Common myeloid progenitor, CD34-positive (primary cell): ENCODE data around the gene GALNT1.

Experiments used
- CTCF ChIA-PET: fragments of 350-600 bp; sonication (Branson Sonifier 250); formaldehyde crosslinking; loops from one replicate; lab custom pipeline; 2021; ENCODE audit warnings: antibody characterized with exemption; lab: Charles Lee
- POLR2A ChIA-PET: fragments of 350-600 bp; sonication (Branson Sonifier 250); formaldehyde crosslinking; loops from one replicate; lab custom pipeline; 2021; ENCODE audit warnings: antibody characterized with exemption; lab: Charles Lee
- DNase-seq, 3 donors: peaks; one replicate each; pipeline versions ENCODE4 v3.0.0 to v3.0.0-alpha.2; 2013
- H3K27ac ChIP-seq, 2 experiments: 1 replicate in 1 of 2; 2 replicates in 1 of 2; pipeline ENCODE4 v1.7.0; 2013; ENCODE audit warnings: inconsistent platforms in 2 of 2, low read length in 2 of 2, mild to moderate bottlenecking in 2 of 2, low read depth in 1 of 2, moderate library complexity in 1 of 2; ENCODE audit not compliant: severe bottlenecking in 2 of 2, insufficient read depth in 1 of 2, poor library complexity in 1 of 2
- H3K27me3 ChIP-seq, 5 experiments: replicated peaks in 2 of 5; 1 replicate in 3 of 5; 2 replicates in 2 of 5; pipeline versions ENCODE4 v1.6.1 to v1.7.0; 2013; ENCODE audit warnings: low read length in 4 of 5, mild to moderate bottlenecking in 2 of 5, moderate library complexity in 2 of 5, inconsistent platforms in 1 of 5; ENCODE audit not compliant: insufficient read depth in 5 of 5, control insufficient read depth in 4 of 5
- H3K36me3 ChIP-seq, 4 experiments: 1 replicate in 2 of 4; 2 replicates in 2 of 4; pipeline versions ENCODE4 v1.6.1 to v1.7.0; 2013; ENCODE audit warnings: low read length in 3 of 4, control low read depth in 1 of 4, mild to moderate bottlenecking in 1 of 4; ENCODE audit not compliant: control insufficient read depth in 4 of 4, insufficient read depth in 4 of 4
- H3K4me1 ChIP-seq, 4 experiments: 1 replicate in 3 of 4; 2 replicates in 1 of 4; pipeline versions ENCODE4 v1.6.1 to v1.7.1; 2013; ENCODE audit warnings: low read length in 3 of 4, mild to moderate bottlenecking in 3 of 4, control low read depth in 1 of 4, inconsistent platforms in 1 of 4, moderate library complexity in 1 of 4; ENCODE audit not compliant: control insufficient read depth in 4 of 4, insufficient read depth in 4 of 4; ENCODE audit errors: control extremely low read depth in 1 of 4
- H3K4me3 ChIP-seq, 7 experiments: 1 replicate in 4 of 7; 2 replicates in 3 of 7; pipeline versions ENCODE4 v1.5.1 to v1.7.0; 2013; ENCODE audit warnings: mild to moderate bottlenecking in 7 of 7, low read length in 6 of 7, moderate library complexity in 6 of 7, inconsistent platforms in 2 of 7, low read depth in 2 of 7, control low read depth in 1 of 7; ENCODE audit not compliant: insufficient read depth in 4 of 7, control insufficient read depth in 1 of 7; ENCODE audit errors: extremely low read depth in 1 of 7
- H3K9me3 ChIP-seq, 5 experiments: 1 replicate in 4 of 5; 2 replicates in 1 of 5; pipeline versions ENCODE4 v1.6.1 to v1.7.1; 2013; ENCODE audit warnings: low read length in 4 of 5, mild to moderate bottlenecking in 2 of 5, inconsistent platforms in 1 of 5, low read depth in 1 of 5, moderate library complexity in 1 of 5; ENCODE audit not compliant: control insufficient read depth in 4 of 5, insufficient read depth in 2 of 5; ENCODE audit errors: control extremely low read depth in 1 of 5
- WGBS: methylation state at CpG from one replicate; pipeline ENCODE4 v1.1.5; 2013; ENCODE audit not compliant: insufficient coverage; 5-methylcytosine and 5-hydroxymethylcytosine counted together

Gene GALNT1

GRCh38 chr18:35603528-35603927 is 22.0 kb downstream of the GALNT1 start:
- H3K27ac ChIP-seq: no peak overlapping the region
- ChIA-PET CTCF (interaction anchor here (0.6 to 1.6 kb wide), 2 partner anchors 8 to 460 kb away, joined by 3 to 9 read pairs; no protein-coding TSS in a partner anchor), POLR2A (no interaction called here)
- H3K9me3 ChIP-seq: peaks cover 3 to 50% (median 17%) of the 10 kb centered on the region in 5 experiments
- no peak overlapping the region for H3K4me3 ChIP-seq
- no peak for DNase-seq
- H3K4me1 ChIP-seq: peaks cover 0 to 10% (median 4%) of the 10 kb centered on the region in 4 experiments
- no peaks in the 10 kb centered on the region for H3K27me3 ChIP-seq
- 100% methylated on average over 2 of the region's 3 CpGs for WGBS
- peaks cover 0 to 6% (median 0%) of the 10 kb centered on the region in 4 experiments for H3K36me3 ChIP-seq

- no peak overlapping the region for H3K27ac ChIP-seq
- POLR2A ChIA-PET: no interaction called here
- H3K4me1 ChIP-seq: peaks cover 0 to 10% (median 4%) of the 10 kb centered on the region in 4 experiments
- H3K9me3 ChIP-seq: peaks cover 3 to 44% (median 17%) of the 10 kb centered on the region in 5 experiments
- H3K36me3 ChIP-seq: peaks cover 0 to 3% (median 0%) of the 10 kb centered on the region in 4 experiments
- no peaks in the 10 kb centered on the region for H3K27me3 ChIP-seq
- CTCF ChIA-PET: interaction anchor here (2.0 kb wide), 1 partner anchor 21 kb away, joined by 5 read pairs; no protein-coding TSS in a partner anchor
- DNase-seq: no peak
- H3K4me3 ChIP-seq: no peak overlapping the region
- WGBS: 100% methylated on average over 1 of the region's 3 CpGs
Observed at GRCh38 chr18:35604369-35604768, 22.8 kb downstream of the GALNT1 start.

- H3K9me3 ChIP-seq: peaks cover 3 to 30% (median 17%) of the 10 kb centered on the region in 5 experiments
- ChIA-PET CTCF (interaction anchor here (1.4 to 2.0 kb wide), 3 partner anchors 10 to 31 kb away, joined by 3 to 5 read pairs (median 5); no protein-coding TSS in a partner anchor), POLR2A (interaction anchor here (1.3 kb wide), 1 partner anchor 24 kb away, joined by 3 read pairs; the partner anchor contains the start of gene GALNT1)
- H3K4me3 ChIP-seq: no peak overlapping the region
- no peak overlapping the region for H3K27ac ChIP-seq
- DNase-seq: peak in 2 of 3 donors; percentile 28 to 45
- H3K4me1 ChIP-seq: peaks cover 0 to 10% (median 4%) of the 10 kb centered on the region in 4 experiments
- 79% methylated on average over 2 of the region's 3 CpGs for WGBS
- no peaks in the 10 kb centered on the region for H3K27me3 ChIP-seq
- peaks cover 0 to 3% (median 0%) of the 10 kb centered on the region in 4 experiments for H3K36me3 ChIP-seq
Observed at GRCh38 chr18:35605686-35606417, 24.3 kb downstream of the GALNT1 start.

- H3K27ac ChIP-seq: no peak overlapping the region
- POLR2A ChIA-PET: no interaction called here
- H3K9me3 ChIP-seq: peaks cover 0 to 1% (median 0%) of the 10 kb centered on the region in 5 experiments
- peaks cover 0 to 3% (median 0%) of the 10 kb centered on the region in 4 experiments for H3K36me3 ChIP-seq
- CTCF ChIA-PET: interaction anchor here (1.1 to 1.7 kb wide), 3 partner anchors 9 to 53 kb away, joined by 3 to 7 read pairs (median 4); partner anchors contain the start of gene GALNT1
- no CpG with 5 or more reads among the region's 1 CpG for WGBS
- no peak overlapping the region for H3K4me3 ChIP-seq
- H3K4me1 ChIP-seq: peaks cover 0 to 15% (median 5%) of the 10 kb centered on the region in 4 experiments
- DNase-seq: no peak
- no peaks in the 10 kb centered on the region for H3K27me3 ChIP-seq
Observed at GRCh38 chr18:35609236-35609635, 27.7 kb downstream of the GALNT1 start.

DNA sequence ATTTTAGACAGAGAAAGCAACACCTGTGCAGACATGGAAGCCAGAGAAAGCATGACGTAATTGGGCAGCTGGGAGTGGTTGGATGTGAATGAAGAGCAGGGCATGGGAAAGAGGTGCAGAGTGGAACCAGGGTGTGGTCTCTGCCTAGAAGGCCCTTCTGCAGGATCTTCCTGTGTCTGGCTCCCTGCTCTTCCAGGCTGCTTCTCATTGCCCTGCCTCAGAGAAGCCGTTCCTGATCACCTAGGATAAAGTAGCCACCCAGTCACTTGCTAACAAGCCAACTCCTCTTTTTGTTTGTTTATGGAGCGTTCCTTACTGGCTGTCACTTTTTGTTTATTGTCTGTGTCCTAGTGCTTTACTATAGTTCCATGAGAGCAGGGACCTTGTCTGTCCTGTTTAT is 28.5 kb downstream of the GALNT1 start:
- no peak for DNase-seq
- POLR2A ChIA-PET: no interaction called here
- Histone ChIP-seq H3K27ac (no peak overlapping the region), H3K27me3 (no peaks in the 10 kb centered on the region), H3K4me3 (no peak overlapping the region), H3K4me1 (peaks cover 0 to 18% (median 7%) of the 10 kb centered on the region in 4 experiments), H3K9me3 (no peaks in the 10 kb centered on the region), H3K36me3 (peaks cover 0 to 3% (median 0%) of the 10 kb centered on the region in 4 experiments)
- CTCF ChIA-PET: interaction anchor here (1.1 kb wide), 1 partner anchor 52 kb away, joined by 3 read pairs; no protein-coding TSS in a partner anchor
- 100% methylated on average over 2 of the region's 3 CpGs for WGBS

GRCh38 chr18:35610724-35611123 is 29.2 kb downstream of the GALNT1 start:
- Histone ChIP-seq H3K36me3 (peaks cover 0 to 3% (median 0%) of the 10 kb centered on the region in 4 experiments), H3K9me3 (no peaks in the 10 kb centered on the region), H3K27ac (no peak overlapping the region), H3K27me3 (no peaks in the 10 kb centered on the region), H3K4me3 (no peak overlapping the region), H3K4me1 (peaks cover 0 to 23% (median 10%) of the 10 kb centered on the region in 4 experiments)
- DNase-seq: no peak
- ChIA-PET CTCF (interaction anchor here (2.6 kb wide), 1 partner anchor 8 kb away, joined by 9 read pairs; no protein-coding TSS in a partner anchor), POLR2A (no interaction called here)

GRCh38 chr18:35611518-35611917 is 30.0 kb downstream of the GALNT1 start:
- H3K36me3 ChIP-seq: no peaks in the 10 kb centered on the region
- no peak overlapping the region for H3K4me3 ChIP-seq
- 57% methylated on average over 1 of the region's 1 CpG for WGBS
- H3K27me3 ChIP-seq: no peaks in the 10 kb centered on the region
- DNase-seq: no peak
- peaks cover 6 to 26% (median 14%) of the 10 kb centered on the region in 4 experiments for H3K4me1 ChIP-seq
- no peak overlapping the region for H3K27ac ChIP-seq
- ChIA-PET POLR2A (no interaction called here), CTCF (interaction anchor here (1.3 to 2.6 kb wide), 2 partner anchors 9 to 225 kb away, joined by 3 to 9 read pairs; no protein-coding TSS in a partner anchor)
- no peaks in the 10 kb centered on the region for H3K9me3 ChIP-seq
